WI38 (cell line): ENCODE data around the gene CALY.

ENCODE experiments used
- H3K4me3 ChIP-seq: 2 replicates; pipeline ENCODE4 v1.5.1; 2011; ENCODE audit warnings: low read depth, mild to moderate bottlenecking, control low read depth, low read length
- CTCF ChIP-seq: IDR thresholded peaks from 2 replicates; pipeline ENCODE4 v1.5.1; 2012; ENCODE audit warnings: low read depth, mild to moderate bottlenecking, control low read depth, low read length

The CALY gene

GRCh38 chr10:133289761-133290160, 46.9 kb downstream of the CALY start:
- no peak for TF ChIP-seq CTCF
- no peak overlapping the region for H3K4me3 ChIP-seq

- no peak for TF ChIP-seq CTCF
- no peak overlapping the region for H3K4me3 ChIP-seq
Observed at GRCh38 chr10:133287832-133288500, 48.7 kb downstream of the CALY start.

- H3K4me3 ChIP-seq: no peak overlapping the region
- no peak for TF ChIP-seq CTCF
Observed at GRCh38 chr10:133286366-133286765, 50.3 kb downstream of the CALY start.

- H3K4me3 ChIP-seq: no peak overlapping the region
- no peak for TF ChIP-seq CTCF
Observed at GRCh38 chr10:133285217-133285616, 51.5 kb downstream of the CALY start.

GRCh38 chr10:133283931-133284330, 52.8 kb downstream of the CALY start:
- H3K4me3 ChIP-seq: no peak overlapping the region
- TF ChIP-seq CTCF: no peak

GRCh38 chr10:133282846-133283390, 53.8 kb downstream of the CALY start:
- no peak overlapping the region for H3K4me3 ChIP-seq
- no peak for TF ChIP-seq CTCF

- no peak for TF ChIP-seq CTCF
- H3K4me3 ChIP-seq: no peak overlapping the region
Observed at GRCh38 chr10:133281628-133282372, 54.9 kb downstream of the CALY start.
